GM12873 (cell line): ENCODE results near the gene CASKIN2.

Source experiments
- TF ChIP-seq, protein P1 (sequence below): IDR thresholded peaks from 2 replicates; pipeline ENCODE4 v1.5.1; 2012; ENCODE audit warnings: low read depth, mild to moderate bottlenecking, moderate library complexity, low read length, control low read depth; ENCODE audit not compliant: insufficient read depth; ENCODE audit errors: missing control alignments

CASKIN2 gene

DNA sequence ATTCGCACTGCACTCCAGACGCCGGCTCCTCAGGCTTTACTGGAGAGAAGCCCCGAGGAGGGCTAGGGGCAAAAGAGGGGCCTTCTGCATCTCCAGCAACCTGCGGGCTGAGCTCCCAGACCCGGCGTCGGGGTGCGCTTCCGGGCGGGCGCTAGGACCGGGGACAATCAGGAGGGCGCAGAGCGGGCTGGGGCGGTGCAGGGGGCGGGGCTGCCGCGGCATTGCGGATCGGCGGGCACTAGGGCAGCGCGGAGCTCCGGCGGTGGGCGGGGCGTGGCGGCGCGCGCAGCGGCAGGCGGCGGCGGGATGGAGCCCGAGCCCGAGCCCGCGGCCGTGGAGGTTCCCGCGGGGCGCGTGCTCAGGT, 900 bp upstream of the CASKIN2 start, which contains the start of gene TSEN54:
TSS of gene TSEN54 (plus strand) at position 274 of the 364 bp plus-strand sequence. CDS start at position 307, 33 bp downstream.
- TF ChIP-seq, protein P1, sequence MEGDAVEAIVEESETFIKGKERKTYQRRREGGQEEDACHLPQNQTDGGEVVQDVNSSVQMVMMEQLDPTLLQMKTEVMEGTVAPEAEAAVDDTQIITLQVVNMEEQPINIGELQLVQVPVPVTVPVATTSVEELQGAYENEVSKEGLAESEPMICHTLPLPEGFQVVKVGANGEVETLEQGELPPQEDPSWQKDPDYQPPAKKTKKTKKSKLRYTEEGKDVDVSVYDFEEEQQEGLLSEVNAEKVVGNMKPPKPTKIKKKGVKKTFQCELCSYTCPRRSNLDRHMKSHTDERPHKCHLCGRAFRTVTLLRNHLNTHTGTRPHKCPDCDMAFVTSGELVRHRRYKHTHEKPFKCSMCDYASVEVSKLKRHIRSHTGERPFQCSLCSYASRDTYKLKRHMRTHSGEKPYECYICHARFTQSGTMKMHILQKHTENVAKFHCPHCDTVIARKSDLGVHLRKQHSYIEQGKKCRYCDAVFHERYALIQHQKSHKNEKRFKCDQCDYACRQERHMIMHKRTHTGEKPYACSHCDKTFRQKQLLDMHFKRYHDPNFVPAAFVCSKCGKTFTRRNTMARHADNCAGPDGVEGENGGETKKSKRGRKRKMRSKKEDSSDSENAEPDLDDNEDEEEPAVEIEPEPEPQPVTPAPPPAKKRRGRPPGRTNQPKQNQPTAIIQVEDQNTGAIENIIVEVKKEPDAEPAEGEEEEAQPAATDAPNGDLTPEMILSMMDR = no peak

DNA sequence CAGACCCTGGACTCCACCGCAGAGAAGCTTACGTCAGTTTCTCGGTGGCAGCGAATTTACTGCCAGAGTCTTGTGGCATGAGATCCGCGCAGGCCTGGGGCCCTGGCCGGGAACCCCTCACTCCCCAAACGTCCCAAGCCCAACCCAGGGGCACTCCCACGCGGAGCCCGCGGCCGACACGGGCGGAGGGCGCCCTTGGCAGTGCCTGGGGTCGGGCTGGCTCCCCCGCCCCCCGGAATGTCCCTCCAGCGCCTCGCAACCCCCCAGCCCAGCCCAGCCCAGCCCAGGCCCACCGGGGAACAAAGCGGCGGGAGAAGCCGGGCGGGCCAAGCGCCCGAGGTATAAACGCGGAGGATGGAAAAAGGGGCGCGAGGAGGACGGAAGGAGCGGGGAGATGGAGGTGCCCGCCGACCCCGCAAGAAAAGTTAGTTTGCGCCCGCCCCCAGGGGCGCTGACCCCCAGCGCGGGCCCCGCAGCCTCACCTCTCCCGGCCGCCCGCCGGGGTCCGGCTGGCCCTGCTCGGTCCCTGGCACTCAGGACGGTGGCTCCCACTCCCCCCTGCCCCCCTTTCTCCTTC, 330 bp downstream of the CASKIN2 start:
- TF ChIP-seq, protein P1 = no peak

DNA sequence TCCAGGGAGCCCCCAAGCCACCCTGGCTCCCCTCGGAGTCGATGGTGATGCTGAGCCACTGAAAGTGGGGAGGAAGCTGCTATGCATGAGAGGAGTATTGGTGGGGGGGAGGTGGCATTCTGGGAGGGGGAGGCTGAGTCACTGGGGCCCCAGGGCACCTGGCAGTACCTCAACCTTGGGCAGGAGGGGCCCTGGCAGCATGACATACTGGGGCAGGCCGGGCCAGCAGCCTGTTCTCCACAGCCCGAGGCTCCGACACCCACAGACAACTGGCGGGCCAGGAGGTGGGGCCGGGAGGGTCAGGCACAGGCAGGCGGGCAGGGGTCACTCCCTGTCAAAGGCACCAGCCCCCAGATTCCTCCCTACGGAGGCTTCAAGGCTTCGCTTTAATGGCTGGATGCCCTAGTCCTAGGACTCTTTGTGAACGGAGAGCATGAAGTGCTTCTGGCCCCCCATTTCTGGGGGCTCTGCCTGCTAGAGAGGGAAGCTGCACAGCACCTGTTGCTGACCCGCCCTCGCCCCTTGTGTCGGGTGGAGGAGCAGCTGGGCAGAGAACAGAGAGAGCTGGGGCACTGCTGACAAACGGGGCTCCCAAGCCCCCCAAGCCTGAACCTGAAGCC, 928 bp downstream of the CASKIN2 start:
- TF ChIP-seq, protein P1 = no peak

DNA sequence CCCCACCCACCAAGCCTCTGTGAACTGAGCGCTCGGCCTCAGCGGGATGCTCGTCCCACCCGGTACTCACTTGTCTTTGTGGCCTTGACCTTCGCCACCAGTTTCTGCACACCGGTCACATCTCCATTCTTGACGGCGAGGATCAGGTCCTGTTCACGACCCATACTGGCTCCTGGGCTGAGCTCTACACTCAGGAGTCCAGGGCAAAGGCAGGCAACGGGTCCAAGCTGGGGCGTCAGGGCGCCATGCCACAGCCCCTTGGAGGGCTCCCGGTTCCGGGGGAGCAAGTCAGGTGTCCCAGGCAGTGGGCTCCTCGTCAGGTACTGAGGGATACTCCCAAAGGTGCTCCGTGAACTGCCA, 1.7 kb downstream of the CASKIN2 start:
- TF ChIP-seq, protein P1 = no peak

DNA sequence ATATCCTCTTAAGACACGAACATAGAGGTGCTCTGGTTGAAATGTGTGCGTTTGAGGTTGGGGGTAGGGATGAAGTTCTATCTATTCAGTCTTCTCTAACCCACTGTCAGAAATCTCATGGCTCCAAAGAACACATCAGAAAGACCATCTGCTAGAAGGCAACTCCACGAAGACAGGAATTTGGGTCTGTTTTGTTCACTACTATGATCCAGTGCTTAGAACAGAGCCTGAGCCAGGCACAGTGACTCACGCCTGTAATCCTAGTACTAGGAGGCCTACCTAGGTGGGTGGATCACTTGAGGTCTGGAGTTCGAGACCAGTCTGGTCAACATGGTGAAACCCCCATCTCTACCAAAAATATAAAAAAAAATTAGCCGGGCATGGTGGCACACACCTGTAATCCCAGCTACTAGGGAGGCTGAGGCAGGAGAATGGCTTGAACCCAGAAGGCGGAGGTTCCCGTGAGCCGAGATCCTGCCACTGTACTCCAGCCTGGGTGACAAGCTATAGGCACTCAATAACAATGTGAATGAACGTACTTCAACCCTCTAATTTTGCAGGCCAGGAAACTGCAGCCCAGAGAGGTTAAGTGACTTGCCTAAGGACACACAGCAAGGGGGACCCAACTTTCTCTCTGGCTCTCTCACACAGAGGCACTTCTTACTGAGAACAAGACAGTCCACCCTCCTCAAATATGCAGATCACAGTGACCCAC, 2.3 kb downstream of the CASKIN2 start:
- TF ChIP-seq, protein P1 = no peak

DNA sequence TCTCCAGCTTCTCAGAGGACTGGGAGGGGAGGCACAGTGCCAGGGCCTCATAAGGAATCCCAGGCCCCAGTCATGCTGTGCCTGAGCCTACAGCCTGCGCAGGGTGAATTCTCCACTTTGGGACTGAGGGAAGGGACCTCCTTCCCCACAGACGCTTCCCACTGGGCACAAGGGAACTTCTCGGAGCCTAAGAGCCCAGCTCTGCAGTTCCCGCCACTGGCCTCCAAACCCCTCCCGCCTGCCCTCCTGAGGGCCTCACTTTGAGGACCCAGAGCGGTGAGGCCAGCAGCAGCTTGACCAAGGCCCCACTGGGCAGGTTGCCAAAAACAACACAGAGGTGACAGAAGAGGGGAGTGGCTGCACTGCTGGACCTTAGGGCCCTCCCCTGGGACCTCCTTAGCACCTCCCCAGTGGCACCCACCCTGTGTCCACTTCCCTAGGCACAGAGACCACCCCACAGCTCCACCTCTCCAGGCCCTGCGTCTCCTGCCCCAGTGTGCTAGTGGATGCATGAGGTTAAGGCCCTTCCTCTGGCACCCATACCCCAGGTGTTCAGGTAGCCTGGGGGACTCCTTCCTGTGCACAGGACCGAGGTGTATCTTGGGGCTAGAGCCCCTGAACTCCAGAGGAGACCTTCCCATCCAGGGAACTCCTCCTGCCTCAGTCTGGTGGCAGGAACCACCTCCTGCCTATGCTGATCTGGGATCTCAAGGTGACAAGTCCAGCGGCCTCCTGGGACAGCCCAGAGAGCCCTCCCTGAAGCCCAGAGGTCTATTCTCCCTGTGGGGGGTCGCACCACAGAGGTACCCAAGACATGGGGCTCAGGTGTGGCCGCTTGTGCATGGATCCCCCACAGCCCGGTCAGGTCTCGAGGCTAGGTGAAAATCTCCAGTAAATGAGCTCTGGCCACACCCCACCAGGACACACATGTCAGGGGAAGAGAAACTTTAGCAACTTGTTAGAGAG, 3.4 kb downstream of the CASKIN2 start:
- TF ChIP-seq, protein P1 = no peak
